SU-DHL-6 (cell line): Measurements from ENCODE around the gene L1TD1.
"Not testable (repeated sequence)": the region's sequence is repeated elsewhere in the genome, so short reads cannot be mapped to it uniquely, and the experiment has no call there.

Experiments
- H2AFZ ChIP-seq: fragments of 200-600 bp; sonication (generic); 2 replicates; pipeline ENCODE4 v1.6.1; 2014; ENCODE audit warnings: low read depth, mild to moderate bottlenecking, moderate library complexity, mixed read lengths, antibody characterized with exemption, low read length; ENCODE audit not compliant: severe bottlenecking
- H3F3A ChIP-seq: fragments of 200-600 bp; shearing (Covaris generic); 2 replicates; pipeline ENCODE4 v1.6.0; 2016; ENCODE audit warnings: antibody characterized with exemption, mild to moderate bottlenecking; ENCODE audit not compliant: insufficient read depth
- H3K27ac ChIP-seq: fragments of 200-600 bp; sonication (generic); 2 replicates; pipeline ENCODE4 v1.5.1; 2016; ENCODE audit warnings: low read depth, mild to moderate bottlenecking, low read length, moderate library complexity, mixed read lengths
- H3K27me3 ChIP-seq: fragments of 200-600 bp; sonication (generic), shearing (Covaris generic); 2 replicates; pipeline ENCODE4 v1.6.0; 2014; ENCODE audit warnings: mild to moderate bottlenecking, low read length
- H3K36me3 ChIP-seq: fragments of 200-600 bp; sonication (generic); 2 replicates; pipeline ENCODE4 v1.6.1; 2014; ENCODE audit warnings: mild to moderate bottlenecking, low read length, mixed read lengths
- H3K4me2 ChIP-seq: fragments of 300-600, 200-600 bp; shearing (Covaris generic), sonication (generic); 2 replicates; pipeline ENCODE4 v1.6.0; 2014; ENCODE audit warnings: low read length, low read depth, mild to moderate bottlenecking; ENCODE audit not compliant: poor library complexity, severe bottlenecking
- H3K4me3 ChIP-seq: fragments of 200-600 bp; sonication (generic); 2 replicates; pipeline ENCODE4 v1.5.1; 2014; ENCODE audit warnings: antibody characterized with exemption, low read length, mild to moderate bottlenecking, mixed read lengths; ENCODE audit not compliant: insufficient read depth, poor library complexity, severe bottlenecking
- H3K79me2 ChIP-seq: fragments of 200-600 bp; sonication (generic); 2 replicates; pipeline ENCODE4 v1.6.1; 2014; ENCODE audit warnings: mild to moderate bottlenecking, low read length, moderate library complexity; ENCODE audit not compliant: insufficient read depth
- H3K9ac ChIP-seq: fragments of 200-600 bp; sonication (generic); 2 replicates; pipeline ENCODE4 v1.7.0; 2014; ENCODE audit warnings: mild to moderate bottlenecking, low read length
- H3K9me2 ChIP-seq: fragments of 200-600 bp; sonication (generic); replicated peaks from 2 replicates; pipeline ENCODE4 v1.6.1; 2014; ENCODE audit warnings: low read length; ENCODE audit not compliant: insufficient read depth
- H3K9me3 ChIP-seq: fragments of 200-600 bp; sonication (generic); 2 replicates; pipeline ENCODE4 v1.6.1; 2014; ENCODE audit warnings: low read length, mixed read lengths; ENCODE audit not compliant: insufficient read depth
- H4K20me1 ChIP-seq: fragments of 200-600 bp; sonication (generic); 2 replicates; pipeline ENCODE4 v1.6.1; 2014; ENCODE audit warnings: low read depth, mild to moderate bottlenecking, antibody characterized with exemption, low read length, moderate library complexity, mixed read lengths
- CTCF ChIP-seq: fragments of 200-600 bp; sonication (generic); IDR thresholded peaks from one replicate; pipeline ENCODE4 v1.5.1; 2017; ENCODE audit warnings: antibody characterized with exemption, mild to moderate bottlenecking, low read length, moderate library complexity; ENCODE audit not compliant: insufficient read depth, poor library complexity, severe bottlenecking
- EZH2phosphoT487 ChIP-seq: fragments of 200-600 bp; sonication (generic), shearing (Covaris generic); conservative IDR thresholded peaks from 2 replicates; pipeline ENCODE4 v1.6.1; 2018; ENCODE audit warnings: mild to moderate bottlenecking, antibody characterized with exemption, low read length, moderate library complexity, mixed read lengths

The L1TD1 gene

GRCh38 chr1:62183164-62184020 is 11.3 kb upstream of the L1TD1 start:
- H3K4me2 ChIP-seq, H3K27me3 ChIP-seq, H3K36me3 ChIP-seq, H3K9me3 ChIP-seq, H3K9me2 ChIP-seq, H3K4me3 ChIP-seq, H4K20me1 ChIP-seq, H3F3A ChIP-seq, H3K27ac ChIP-seq, H3K79me2 ChIP-seq, H2AFZ ChIP-seq, H3K9ac ChIP-seq: not testable (repeated sequence)

- H3K79me2 ChIP-seq, result no peaks in the 10 kb centered on the region
- no peaks in the 10 kb centered on the region for H3K9me2 ChIP-seq
- H3K27me3 ChIP-seq, result no peaks in the 10 kb centered on the region
- TF ChIP-seq CTCF (no peak), EZH2phosphoT487 (no peak)
- H4K20me1 ChIP-seq, result no peaks in the 10 kb centered on the region
- no peak overlapping the region for H3K27ac ChIP-seq
- no peak overlapping the region for H3K4me3 ChIP-seq
- no peak overlapping the region for H3K9ac ChIP-seq
- H3F3A ChIP-seq, result no peaks in the 10 kb centered on the region
- no peaks in the 10 kb centered on the region for H3K36me3 ChIP-seq
- H3K9me3 ChIP-seq, result no peaks in the 10 kb centered on the region
- H3K4me2 ChIP-seq, result no peak overlapping the region
- no peak overlapping the region for H2AFZ ChIP-seq
These were observed 10.3 kb upstream of the L1TD1 start for GRCh38 chr1:62184336-62184735.

- H3K27ac ChIP-seq, H2AFZ ChIP-seq, H3K27me3 ChIP-seq, H3K9me2 ChIP-seq, H4K20me1 ChIP-seq, H3K79me2 ChIP-seq, H3K9ac ChIP-seq, H3K36me3 ChIP-seq, H3F3A ChIP-seq, H3K4me2 ChIP-seq, H3K4me3 ChIP-seq, H3K9me3 ChIP-seq: not testable (repeated sequence)
These were observed 9.4 kb upstream of the L1TD1 start for GRCh38 chr1:62185233-62185632.

- no peak overlapping the region for H3K27ac ChIP-seq
- no peaks in the 10 kb centered on the region for H3K27me3 ChIP-seq
- no peaks in the 10 kb centered on the region for H3F3A ChIP-seq
- H2AFZ ChIP-seq, result no peak overlapping the region
- H3K4me3 ChIP-seq, result no peak overlapping the region
- no peak overlapping the region for H3K9ac ChIP-seq
- TF ChIP-seq EZH2phosphoT487, result no peak
- no peak for TF ChIP-seq CTCF
- H3K9me2 ChIP-seq, result no peaks in the 10 kb centered on the region
- H3K36me3 ChIP-seq, result no peaks in the 10 kb centered on the region
- no peaks in the 10 kb centered on the region for H3K9me3 ChIP-seq
- no peaks in the 10 kb centered on the region for H4K20me1 ChIP-seq
- H3K79me2 ChIP-seq, result no peaks in the 10 kb centered on the region
- H3K4me2 ChIP-seq, result no peak overlapping the region
These were observed 9.0 kb upstream of the L1TD1 start for GRCh38 chr1:62185677-62186076.
